ENCODE data around the gene ZSWIM3. TPM values are rescaled to one million over a fixed set of nuclear protein-coding genes. Genes with fewer than 3 reads are reported as not detected.

Gene ZSWIM3
- total and polyA plus RNA-seq, 2 of the 13 experiments (the other 11 are each of a cell fraction or from before 2014, with no cell fraction given): 5.2 to 5.8 TPM

DNA sequence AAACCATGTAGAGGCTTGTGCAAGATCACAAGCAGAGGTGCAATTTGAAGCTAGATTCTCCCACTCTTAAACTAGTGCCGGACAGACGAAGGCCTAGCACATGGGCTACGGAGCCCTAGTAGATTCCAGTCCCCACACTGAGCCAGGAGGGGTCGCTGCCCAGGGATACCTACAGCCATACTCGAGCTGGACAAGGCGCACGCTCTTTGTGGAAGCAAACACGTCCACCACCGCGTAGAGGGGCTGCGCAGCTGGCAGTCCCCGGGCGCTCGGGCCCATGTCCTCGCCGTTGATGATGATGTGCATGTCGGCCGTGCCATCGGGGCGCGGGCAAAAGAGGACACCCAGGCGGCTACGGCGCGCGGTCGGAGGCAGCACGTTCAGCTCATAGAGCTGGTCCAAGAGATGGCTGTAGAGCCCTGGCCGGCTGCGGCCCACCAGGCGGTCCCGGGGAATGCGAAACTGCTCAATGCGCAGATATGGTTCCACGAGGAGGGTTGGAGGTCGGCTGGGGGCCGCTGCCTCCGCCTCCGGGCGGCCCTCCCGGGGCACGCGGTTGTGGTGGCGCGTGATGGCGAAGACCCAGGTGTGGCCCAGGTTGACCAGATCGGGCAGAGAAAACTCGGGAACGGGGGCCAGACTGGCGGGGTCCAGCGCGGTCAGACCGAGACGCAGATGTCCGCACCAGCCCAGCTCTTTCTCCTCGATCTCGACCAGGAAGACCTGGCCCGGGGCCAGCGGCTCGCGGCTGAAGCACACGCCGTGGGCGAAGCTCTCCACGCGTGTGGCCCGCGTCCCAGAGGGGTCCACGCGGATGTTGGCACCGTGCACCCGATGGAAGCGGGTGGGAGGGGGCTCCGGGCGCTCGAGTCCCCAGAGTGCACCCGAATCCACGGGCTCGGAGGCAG lies 32.9 kb downstream of the ZSWIM3 start (continued):
- TF ChIP-seq ZNF230 (CRISPR knock-in tag; IDR thresholded peaks at IDR 0.05) (peak; percentile 5; the same call in 1 of the 2 replicates), CHCHD3 (CRISPR knock-in tag; IDR thresholded peaks at IDR 0.05) (peak; percentile 30; the same call in 1 of the 2 replicates), GABPA (IDR thresholded peaks at IDR 0.05; ENCODE audit: low read depth, low read length) (no peak), GABPA (CRISPR knock-in tag; IDR thresholded peaks at IDR 0.05; ENCODE audit: low read depth) (no peak), EED (CRISPR knock-in tag; IDR thresholded peaks at IDR 0.05) (no peak; the same call in 1 of the 2 replicates), GLI4 (CRISPR knock-in tag; IDR thresholded peaks at IDR 0.05; ENCODE audit: borderline replicate concordance) (peak; percentile 90; the same call in 1 of the 2 replicates), ZNF883 (CRISPR knock-in tag; IDR thresholded peaks at IDR 0.05; ENCODE audit: not compliant biosample characterization) (peak; percentile 94), HNF4G (IDR thresholded peaks at IDR 0.05; ENCODE audit: borderline replicate concordance, low read depth, low read length) (no peak; the same call in 1 of the 2 replicates), HNF4G (CRISPR knock-in tag; IDR thresholded peaks at IDR 0.05; ENCODE audit: borderline replicate concordance, low read depth) (no peak), ELF3 (CRISPR knock-in tag; IDR thresholded peaks at IDR 0.05) (peak; percentile 84), PRMT3 (CRISPR knock-in tag; IDR thresholded peaks at IDR 0.05; ENCODE audit: borderline replicate concordance, low read depth) (no peak), NKX3-1 (CRISPR knock-in tag; IDR thresholded peaks at IDR 0.05) (no peak; the same call in 1 of the 2 replicates), NFE2L1 (CRISPR knock-in tag; IDR thresholded peaks at IDR 0.05; ENCODE audit: borderline replicate concordance) (0 out of 2 replicates have a peak, but pooled peaks have one; percentile 17), ZNF253 (CRISPR knock-in tag; IDR thresholded peaks at IDR 0.05; ENCODE audit: borderline replicate concordance) (no peak), STAT5B (CRISPR knock-in tag; IDR thresholded peaks at IDR 0.05) (peak; percentile 55; the same call in 1 of the 2 replicates), ZNF160 (CRISPR knock-in tag; IDR thresholded peaks at IDR 0.05) (peak; percentile 90), ZNF30 (CRISPR knock-in tag; IDR thresholded peaks at IDR 0.05) (peak; percentile 69; the same call in 1 of the 2 replicates), ZNF776 (CRISPR knock-in tag; IDR thresholded peaks at IDR 0.05) (peak; percentile 87; the same call in 1 of the 2 replicates)
- TF ChIP-seq, protein P1, sequence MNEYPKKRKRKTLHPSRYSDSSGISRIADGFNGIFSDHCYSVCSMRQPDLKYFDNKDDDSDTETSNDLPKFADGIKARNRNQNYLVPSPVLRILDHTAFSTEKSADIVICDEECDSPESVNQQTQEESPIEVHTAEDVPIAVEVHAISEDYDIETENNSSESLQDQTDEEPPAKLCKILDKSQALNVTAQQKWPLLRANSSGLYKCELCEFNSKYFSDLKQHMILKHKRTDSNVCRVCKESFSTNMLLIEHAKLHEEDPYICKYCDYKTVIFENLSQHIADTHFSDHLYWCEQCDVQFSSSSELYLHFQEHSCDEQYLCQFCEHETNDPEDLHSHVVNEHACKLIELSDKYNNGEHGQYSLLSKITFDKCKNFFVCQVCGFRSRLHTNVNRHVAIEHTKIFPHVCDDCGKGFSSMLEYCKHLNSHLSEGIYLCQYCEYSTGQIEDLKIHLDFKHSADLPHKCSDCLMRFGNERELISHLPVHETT (CRISPR knock-in tag; conservative IDR thresholded peaks at IDR 0.05): no peak
- TF ChIP-seq, protein P2, sequence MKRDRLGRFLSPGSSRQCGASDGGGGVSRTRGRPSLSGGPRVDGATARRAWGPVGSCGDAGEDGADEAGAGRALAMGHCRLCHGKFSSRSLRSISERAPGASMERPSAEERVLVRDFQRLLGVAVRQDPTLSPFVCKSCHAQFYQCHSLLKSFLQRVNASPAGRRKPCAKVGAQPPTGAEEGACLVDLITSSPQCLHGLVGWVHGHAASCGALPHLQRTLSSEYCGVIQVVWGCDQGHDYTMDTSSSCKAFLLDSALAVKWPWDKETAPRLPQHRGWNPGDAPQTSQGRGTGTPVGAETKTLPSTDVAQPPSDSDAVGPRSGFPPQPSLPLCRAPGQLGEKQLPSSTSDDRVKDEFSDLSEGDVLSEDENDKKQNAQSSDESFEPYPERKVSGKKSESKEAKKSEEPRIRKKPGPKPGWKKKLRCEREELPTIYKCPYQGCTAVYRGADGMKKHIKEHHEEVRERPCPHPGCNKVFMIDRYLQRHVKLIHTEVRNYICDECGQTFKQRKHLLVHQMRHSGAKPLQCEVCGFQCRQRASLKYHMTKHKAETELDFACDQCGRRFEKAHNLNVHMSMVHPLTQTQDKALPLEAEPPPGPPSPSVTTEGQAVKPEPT (CRISPR knock-in tag; IDR thresholded peaks at IDR 0.05; ENCODE audit: low read depth): peak; percentile 87; the same call in 1 of the 2 replicates
- TF ChIP-seq, protein P3, sequence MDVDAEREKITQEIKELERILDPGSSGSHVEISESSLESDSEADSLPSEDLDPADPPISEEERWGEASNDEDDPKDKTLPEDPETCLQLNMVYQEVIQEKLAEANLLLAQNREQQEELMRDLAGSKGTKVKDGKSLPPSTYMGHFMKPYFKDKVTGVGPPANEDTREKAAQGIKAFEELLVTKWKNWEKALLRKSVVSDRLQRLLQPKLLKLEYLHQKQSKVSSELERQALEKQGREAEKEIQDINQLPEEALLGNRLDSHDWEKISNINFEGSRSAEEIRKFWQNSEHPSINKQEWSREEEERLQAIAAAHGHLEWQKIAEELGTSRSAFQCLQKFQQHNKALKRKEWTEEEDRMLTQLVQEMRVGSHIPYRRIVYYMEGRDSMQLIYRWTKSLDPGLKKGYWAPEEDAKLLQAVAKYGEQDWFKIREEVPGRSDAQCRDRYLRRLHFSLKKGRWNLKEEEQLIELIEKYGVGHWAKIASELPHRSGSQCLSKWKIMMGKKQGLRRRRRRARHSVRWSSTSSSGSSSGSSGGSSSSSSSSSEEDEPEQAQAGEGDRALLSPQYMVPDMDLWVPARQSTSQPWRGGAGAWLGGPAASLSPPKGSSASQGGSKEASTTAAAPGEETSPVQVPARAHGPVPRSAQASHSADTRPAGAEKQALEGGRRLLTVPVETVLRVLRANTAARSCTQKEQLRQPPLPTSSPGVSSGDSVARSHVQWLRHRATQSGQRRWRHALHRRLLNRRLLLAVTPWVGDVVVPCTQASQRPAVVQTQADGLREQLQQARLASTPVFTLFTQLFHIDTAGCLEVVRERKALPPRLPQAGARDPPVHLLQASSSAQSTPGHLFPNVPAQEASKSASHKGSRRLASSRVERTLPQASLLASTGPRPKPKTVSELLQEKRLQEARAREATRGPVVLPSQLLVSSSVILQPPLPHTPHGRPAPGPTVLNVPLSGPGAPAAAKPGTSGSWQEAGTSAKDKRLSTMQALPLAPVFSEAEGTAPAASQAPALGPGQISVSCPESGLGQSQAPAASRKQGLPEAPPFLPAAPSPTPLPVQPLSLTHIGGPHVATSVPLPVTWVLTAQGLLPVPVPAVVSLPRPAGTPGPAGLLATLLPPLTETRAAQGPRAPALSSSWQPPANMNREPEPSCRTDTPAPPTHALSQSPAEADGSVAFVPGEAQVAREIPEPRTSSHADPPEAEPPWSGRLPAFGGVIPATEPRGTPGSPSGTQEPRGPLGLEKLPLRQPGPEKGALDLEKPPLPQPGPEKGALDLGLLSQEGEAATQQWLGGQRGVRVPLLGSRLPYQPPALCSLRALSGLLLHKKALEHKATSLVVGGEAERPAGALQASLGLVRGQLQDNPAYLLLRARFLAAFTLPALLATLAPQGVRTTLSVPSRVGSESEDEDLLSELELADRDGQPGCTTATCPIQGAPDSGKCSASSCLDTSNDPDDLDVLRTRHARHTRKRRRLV (CRISPR knock-in tag; IDR thresholded peaks at IDR 0.05): peak; percentile 35

Measured in HepG2 (cell line).